Ureter (tissue), 1 donor: Measurements from ENCODE around the gene DYNLT3. TPM values are rescaled to one million over a fixed set of nuclear protein-coding genes. Genes with fewer than 3 reads are reported as not detected.

Source experiments
- total RNA-seq: library from RNA; stranded (reverse); gene quantifications from one replicate; pipeline ENCODE4 v1.2.4, GENCODE V29; 2023
- donor health status: DM: yes; HTN: yes; CAD: no.

The DYNLT3 gene
- total RNA-seq, 1 donor from 2014 or later, result 31.9 TPM

Other genes starting within 250 kb of the DYNLT3 start
- 4.9 TPM for gene XK, start 161.8 kb downstream of the DYNLT3 start, total RNA-seq
- gene CYBB, start 67.5 kb downstream of the DYNLT3 start, total RNA-seq, result 13.7 TPM
- 8.2 TPM for gene SYTL5, start 159.0 kb upstream of the DYNLT3 start, total RNA-seq